Subcutaneous adipose tissue (tissue), 4 donors: ENCODE results near the gene IRF2BP1. TPM values are rescaled to one million over a fixed set of nuclear protein-coding genes. Genes with fewer than 3 reads are reported as not detected.

Experiments
- total RNA-seq, 4 donors: library from RNA; depleted of rRNA; stranded (reverse); fragments of >200 nt; gene quantifications; one replicate each; pipeline ENCODE4 v1.1.0, GENCODE V29; 2016
- TF ChIP-seq, protein P1 (sequence below): fragments of 450-650 bp; IDR thresholded peaks from one replicate; pipeline ENCODE4 v1.5.1; 2016; ENCODE audit warnings: low read depth, mild to moderate bottlenecking, control low read depth, antibody characterized with exemption, moderate library complexity

Gene IRF2BP1
- total RNA-seq, 4 donors from 2014 or later: 2.9 to 24.5 (median 10.9) TPM

DNA sequence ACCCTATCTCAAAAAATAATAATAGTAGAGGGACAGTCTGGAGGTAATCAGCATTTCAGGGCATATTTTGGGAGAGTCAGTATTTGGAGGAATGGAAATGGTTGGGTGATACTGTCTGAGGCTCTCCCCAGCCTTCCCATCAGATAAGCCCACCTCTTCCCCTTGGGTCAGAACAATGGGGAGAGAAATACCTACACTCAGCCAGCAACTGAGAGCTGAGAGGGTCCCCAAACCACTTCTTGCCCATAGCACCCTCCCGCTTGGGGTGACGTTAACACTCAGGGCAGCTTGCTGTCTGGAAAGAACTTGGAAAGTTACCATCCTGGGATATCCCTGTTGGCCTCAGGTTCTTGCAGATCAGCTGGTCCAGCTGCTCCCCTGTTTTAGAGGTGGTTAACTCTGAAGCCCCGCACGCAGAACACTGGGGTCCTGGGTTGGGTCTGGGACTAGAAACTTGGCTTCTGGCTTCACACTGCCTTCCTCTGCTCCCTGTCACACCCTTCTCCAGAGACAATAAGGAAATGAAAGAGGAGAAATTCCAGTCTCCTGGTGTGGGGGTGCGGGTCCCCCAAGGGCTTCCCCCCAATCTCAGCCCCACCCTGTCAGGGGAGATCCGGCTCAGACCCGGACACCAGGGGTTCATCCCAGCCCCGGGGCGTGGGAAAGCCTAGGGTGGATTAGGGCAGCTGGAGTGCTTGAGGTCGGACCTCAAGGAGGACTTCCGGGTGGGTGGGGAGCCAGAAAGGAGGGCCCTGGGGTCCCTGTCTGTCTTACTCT is 19.4 kb downstream of the IRF2BP1 start:
- TF ChIP-seq, protein P1, sequence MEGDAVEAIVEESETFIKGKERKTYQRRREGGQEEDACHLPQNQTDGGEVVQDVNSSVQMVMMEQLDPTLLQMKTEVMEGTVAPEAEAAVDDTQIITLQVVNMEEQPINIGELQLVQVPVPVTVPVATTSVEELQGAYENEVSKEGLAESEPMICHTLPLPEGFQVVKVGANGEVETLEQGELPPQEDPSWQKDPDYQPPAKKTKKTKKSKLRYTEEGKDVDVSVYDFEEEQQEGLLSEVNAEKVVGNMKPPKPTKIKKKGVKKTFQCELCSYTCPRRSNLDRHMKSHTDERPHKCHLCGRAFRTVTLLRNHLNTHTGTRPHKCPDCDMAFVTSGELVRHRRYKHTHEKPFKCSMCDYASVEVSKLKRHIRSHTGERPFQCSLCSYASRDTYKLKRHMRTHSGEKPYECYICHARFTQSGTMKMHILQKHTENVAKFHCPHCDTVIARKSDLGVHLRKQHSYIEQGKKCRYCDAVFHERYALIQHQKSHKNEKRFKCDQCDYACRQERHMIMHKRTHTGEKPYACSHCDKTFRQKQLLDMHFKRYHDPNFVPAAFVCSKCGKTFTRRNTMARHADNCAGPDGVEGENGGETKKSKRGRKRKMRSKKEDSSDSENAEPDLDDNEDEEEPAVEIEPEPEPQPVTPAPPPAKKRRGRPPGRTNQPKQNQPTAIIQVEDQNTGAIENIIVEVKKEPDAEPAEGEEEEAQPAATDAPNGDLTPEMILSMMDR: no peak

DNA sequence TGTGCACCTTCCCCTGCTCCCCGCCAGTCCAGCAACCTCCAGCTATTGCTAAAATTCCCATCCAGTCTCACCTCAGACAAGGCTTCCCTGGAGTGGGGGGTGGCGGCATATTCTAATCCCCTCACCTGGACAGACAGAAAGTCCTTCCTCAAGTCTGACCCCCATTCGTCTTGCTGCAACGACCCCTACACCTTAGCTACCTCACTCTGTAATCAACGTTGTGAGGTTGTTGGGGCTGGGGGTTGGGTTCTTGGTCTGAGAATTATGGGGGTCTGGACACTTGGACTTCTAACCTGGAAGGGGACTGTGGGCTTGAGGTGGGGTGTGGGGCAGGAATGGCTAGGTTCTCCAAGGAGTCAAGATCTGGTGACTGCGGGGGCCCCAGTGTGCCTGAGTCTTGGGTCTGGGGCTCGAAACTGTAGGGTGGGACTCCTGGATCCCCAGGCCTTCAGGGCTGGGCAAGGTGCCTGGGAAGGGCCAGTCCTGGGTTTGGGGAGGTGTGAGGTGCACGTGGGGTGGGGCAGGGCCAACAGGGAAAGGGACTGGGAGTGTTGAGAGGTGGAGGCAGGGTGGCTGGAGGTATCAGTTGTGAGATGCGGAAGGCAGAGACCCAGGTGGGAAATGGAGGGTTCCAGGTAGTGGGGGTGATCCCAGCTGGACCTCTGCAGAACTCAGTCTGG is 20.5 kb downstream of the IRF2BP1 start:
- TF ChIP-seq, protein P1: no peak

DNA sequence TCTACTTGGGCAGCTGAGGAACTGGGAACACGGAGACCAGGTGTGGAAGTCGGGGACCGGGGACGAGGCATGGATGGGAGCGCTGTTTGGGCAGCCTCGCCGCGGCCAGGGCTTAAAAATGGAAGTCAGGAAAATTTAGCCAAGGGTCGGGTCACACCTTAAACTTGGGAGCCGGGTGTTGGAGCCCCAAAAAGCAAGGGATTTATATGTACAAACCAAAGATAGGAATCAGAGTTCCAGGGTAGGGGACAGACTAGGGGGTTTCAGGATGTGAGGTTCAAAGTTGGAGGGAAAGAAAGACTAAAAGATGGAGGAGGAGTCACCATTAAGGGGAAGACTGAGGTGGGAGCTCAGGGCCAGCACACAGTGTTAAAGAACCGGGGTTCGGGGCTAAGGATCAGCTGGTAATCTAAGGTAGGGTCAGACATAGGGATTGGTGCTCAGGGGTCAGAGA is 21.3 kb downstream of the IRF2BP1 start:
- TF ChIP-seq, protein P1: no peak

DNA sequence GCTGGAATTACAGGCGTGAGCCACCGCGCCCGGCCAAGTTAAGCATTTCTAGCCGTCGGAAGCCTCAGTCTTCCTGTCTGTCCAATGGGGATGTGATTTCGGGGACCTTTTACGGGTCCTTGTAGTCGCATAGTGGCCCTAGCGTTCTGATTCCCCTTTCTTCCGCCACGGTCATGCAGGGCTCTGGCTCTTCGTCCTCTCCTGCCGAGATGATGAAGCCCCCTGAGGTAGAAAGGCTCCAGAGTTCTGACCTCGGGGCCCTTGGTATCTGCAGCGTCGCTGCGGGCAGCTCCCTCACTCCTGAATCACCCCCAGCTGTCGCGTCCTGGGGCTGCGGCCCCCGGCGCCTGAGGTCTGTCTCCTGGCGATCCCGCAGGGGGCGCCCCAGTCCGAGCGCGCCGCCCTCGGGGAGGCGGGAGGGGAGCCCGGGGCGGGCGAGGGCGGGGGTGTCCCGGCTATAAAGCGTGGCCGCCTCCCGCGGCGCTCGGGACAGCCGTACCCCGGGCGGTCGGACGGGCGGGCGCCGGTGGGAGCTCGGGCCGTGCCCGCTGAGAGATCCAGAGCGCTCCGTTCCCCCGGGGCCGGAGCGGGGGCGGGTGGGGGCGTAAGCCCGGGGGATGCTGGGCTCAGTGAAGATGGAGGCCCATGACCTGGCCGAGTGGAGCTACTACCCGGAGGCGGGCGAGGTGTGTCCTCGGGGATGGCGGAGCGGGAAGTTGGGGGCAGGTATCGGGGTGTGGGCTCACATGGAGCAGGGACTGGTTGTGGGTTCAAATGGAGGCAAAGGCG is 21.9 kb downstream of the IRF2BP1 start, which contains the start of gene FOXA3:
Gene FOXA3 (plus strand): TSS at position 487 of the 789 bp plus-strand sequence. CDS start 131 bp downstream, at position 618.
- TF ChIP-seq, protein P1: no peak

DNA sequence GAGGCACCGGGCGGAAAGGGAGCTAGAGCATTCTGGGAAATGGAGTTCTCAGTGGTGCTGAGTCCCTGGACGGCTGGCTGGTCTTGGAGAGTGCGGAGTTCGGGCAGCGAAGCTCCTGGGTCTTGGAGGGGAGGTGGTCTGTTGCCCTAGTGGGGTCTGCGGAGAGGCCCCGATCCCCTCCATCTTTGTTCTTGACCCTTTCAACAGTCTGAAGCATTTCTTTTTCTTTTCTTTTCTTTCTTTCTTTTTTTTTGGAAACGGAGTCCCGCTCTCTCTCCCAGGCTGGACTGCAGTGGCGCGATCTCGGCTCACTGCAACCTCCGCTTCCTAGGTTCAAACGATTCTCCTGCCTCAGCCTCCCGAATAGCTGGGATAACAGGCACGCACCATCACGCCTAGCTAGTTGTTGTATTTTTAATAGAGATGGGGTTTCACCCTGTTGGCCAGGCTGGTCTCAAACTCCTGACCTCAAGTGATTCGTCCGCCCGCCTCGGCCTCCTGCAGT is 22.6 kb downstream of the IRF2BP1 start:
- TF ChIP-seq, protein P1: no peak

DNA sequence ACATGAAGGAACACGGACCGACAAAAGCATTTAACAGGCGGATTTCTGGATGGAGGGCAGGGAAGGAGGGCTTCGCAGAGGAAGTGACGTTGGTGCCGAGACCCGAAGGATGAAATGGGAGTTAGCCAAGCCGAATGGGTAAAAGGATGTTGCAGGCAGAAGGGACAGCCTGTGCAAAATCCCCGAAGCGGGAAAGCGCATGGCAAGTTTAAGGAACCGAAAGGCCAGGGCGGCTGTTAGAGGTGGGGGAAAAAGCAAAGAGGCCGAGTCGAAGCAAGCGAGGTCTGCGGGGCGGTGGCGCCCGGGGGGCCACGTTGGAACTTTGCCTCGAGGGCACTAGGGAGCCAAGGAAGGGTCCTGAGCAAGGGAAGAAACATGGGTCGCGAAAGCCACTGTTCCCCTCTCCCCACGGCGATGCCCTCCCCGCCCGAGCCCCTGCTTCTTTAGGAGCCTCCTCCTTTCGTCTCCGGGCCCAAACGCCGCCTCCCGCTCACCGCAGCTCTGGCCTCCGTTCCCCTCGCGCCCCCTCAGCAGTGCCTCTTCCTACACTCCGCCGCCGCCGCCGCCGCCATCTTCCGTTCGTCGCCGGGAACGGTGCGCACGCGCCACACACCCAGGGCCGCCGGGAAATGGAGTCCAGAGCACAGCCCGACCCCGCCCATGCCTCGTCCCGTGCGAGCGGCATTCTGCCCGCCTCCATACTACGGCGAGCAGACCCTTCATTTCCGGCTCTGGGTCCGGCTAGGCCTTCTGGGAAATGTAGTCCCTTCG is 23.2 kb downstream of the IRF2BP1 start, which contains the start of gene SYMPK:
Gene SYMPK (minus strand): TSS at position 584 of the 771 bp plus-strand sequence. CDS start 8,652 bp downstream, outside the sequence.
- TF ChIP-seq, protein P1: no peak
